H1 (cell line): Measurements from ENCODE around the gene FCRL6. TPM values are rescaled to one million over a fixed set of nuclear protein-coding genes. Genes with fewer than 3 reads are reported as not detected.

Source experiments
- CTBP2 ChIP-seq: IDR thresholded peaks from 2 replicates; pipeline ENCODE4 v1.7.0; 2011; ENCODE audit warnings: borderline replicate concordance, mild to moderate bottlenecking, moderate library complexity, mixed read lengths, low read length; ENCODE audit not compliant: insufficient read depth, insufficient read length
- polyA plus RNA-seq, 7 experiments: library from polyadenylated mRNA; depleted of rRNA in 3 of 7; stranded (reverse) in 5 of 7; unstranded in 2 of 7; fragments of >200 nt in 5 of 7; fragments of 200-250 nt in 2 of 7; gene quantifications; 1 replicate in 5 of 7; 2 replicates in 1 of 7; 4 replicates in 1 of 7; pipeline versions ENCODE4 v1.2.1 to v1.2.3, GENCODE V29; 2011 to 2013; ENCODE audit warnings: missing spikeins in 2 of 7, mixed read lengths in 2 of 7
- total RNA-seq: library from RNA; stranded (reverse); fragmentation: NEBNext Ultra II Directional; extraction: Animal tissue kit (Norgen Biotek cat#: 25700); gene quantifications from 2 replicates; pipeline ENCODE4 v1.2.1, GENCODE V29; 2021

The FCRL6 gene
- total and polyA plus RNA-seq, 2 of the 8 experiments (the other 6 are each of a cell fraction or from before 2014, with no cell fraction given) = not detected

- TF ChIP-seq CTBP2 = no peak
Measured at GRCh38 chr1:159839116-159839849, 37.1 kb downstream of the FCRL6 start (continued).
